Measurements from ENCODE around the gene PYHIN1. TPM values are rescaled to one million over a fixed set of nuclear protein-coding genes. Genes with fewer than 3 reads are reported as not detected.
A peak's percentile ranks its signal among the peaks of the same experiment; 100 is the strongest.

PYHIN1 gene
- total and polyA plus RNA-seq, 9 donors: 0.16 to 1.9 (median 0.50) TPM; not detected in 1

- no peaks in the 10 kb centered on the region for H3K9me3 ChIP-seq
- TF ChIP-seq EP300 (IDR thresholded peaks at IDR 0.05) (no peak), POLR2A (IDR thresholded peaks at IDR 0.05) (peak; percentile 81), CTCF (IDR thresholded peaks at IDR 0.05) (no peak)
- no peaks in the 10 kb centered on the region for H3K27me3 ChIP-seq
- intact Hi-C loops (cut with DNase I): no loop called here
- peak overlapping the region; percentile 75 to 90 for H3K27ac ChIP-seq
- H3K4me1 ChIP-seq (ENCODE audit: insufficient read depth): no peaks in the 10 kb centered on the region
- peak overlapping the region; percentile 57 for H3K4me3 ChIP-seq
- DNase-seq: peak; percentile 80 to 93 (median 87)
- H3K36me3 ChIP-seq: no peaks in the 10 kb centered on the region
- 2 to 6% (median 3%) methylated on average over 11 of the region's 11 CpGs for WGBS, 3 donors
Measured at GRCh38 chr1:158999316-159000069, 68.1 kb downstream of the PYHIN1 start.

- H3K27me3 ChIP-seq: no peaks in the 10 kb centered on the region
- WGBS, 3 donors: 2 to 3% (median 3%) methylated on average over 6 of the region's 6 CpGs
- H3K4me3 ChIP-seq: peak overlapping the region; percentile 57
- no peak for DNase-seq
- peak; percentile 69 for TF ChIP-seq EP300 (IDR thresholded peaks at IDR 0.05)
- peak in 1 of 3 donors; percentile 10 for TF ChIP-seq CTCF (IDR thresholded peaks at IDR 0.05)
- no peak for TF ChIP-seq POLR2A (IDR thresholded peaks at IDR 0.05)
- H3K27ac ChIP-seq: peak overlapping the region; percentile 75 to 90
- intact Hi-C loops (cut with DNase I): no loop called here
- H3K9me3 ChIP-seq: no peaks in the 10 kb centered on the region
- peaks cover 2% of the 10 kb centered on the region for H3K4me1 ChIP-seq (ENCODE audit: insufficient read depth)
- no peaks in the 10 kb centered on the region for H3K36me3 ChIP-seq
Measured at GRCh38 chr1:159000070-159000409, 68.7 kb downstream of the PYHIN1 start.

- Histone ChIP-seq H3K9me3 (no peaks in the 10 kb centered on the region), H3K27me3 (no peaks in the 10 kb centered on the region), H3K36me3 (no peaks in the 10 kb centered on the region), H3K4me3 (peak overlapping the region; percentile 57), H3K4me1 (ENCODE audit: insufficient read depth) (peaks cover 2% of the 10 kb centered on the region), H3K27ac (peak overlapping the region in 1 of 2 donors; percentile 90)
- 0 to 2% (median 0%) methylated on average over 1 of the region's 1 CpG for WGBS, 3 donors
- intact Hi-C loops (cut with DNase I): no loop called here
- TF ChIP-seq EP300 (IDR thresholded peaks at IDR 0.05): peak; percentile 68
- TF ChIP-seq CTCF (IDR thresholded peaks at IDR 0.05): no peak
- TF ChIP-seq POLR2A (IDR thresholded peaks at IDR 0.05): no peak
- peak; percentile 85 to 94 (median 88) for DNase-seq
Measured at GRCh38 chr1:159000625-159001024, 69.3 kb downstream of the PYHIN1 start.

- Histone ChIP-seq H3K36me3 (no peaks in the 10 kb centered on the region), H3K9me3 (no peaks in the 10 kb centered on the region), H3K4me1 (ENCODE audit: insufficient read depth) (peaks cover 6% of the 10 kb centered on the region), H3K4me3 (no peak overlapping the region), H3K27me3 (no peaks in the 10 kb centered on the region), H3K27ac (peak overlapping the region in 1 of 2 donors; percentile 9)
- TF ChIP-seq CTCF (IDR thresholded peaks at IDR 0.05): no peak
- TF ChIP-seq POLR2A (IDR thresholded peaks at IDR 0.05): no peak
- no peak for TF ChIP-seq EP300 (IDR thresholded peaks at IDR 0.05)
- no peak for DNase-seq
- intact Hi-C loops (cut with DNase I): no loop called here
Measured at GRCh38 chr1:159005161-159005560, 73.8 kb downstream of the PYHIN1 start.
